GM12878 (cell line): ENCODE measurements around the gene FAF1. TPM values are rescaled to one million over a fixed set of nuclear protein-coding genes. Genes with fewer than 3 reads are reported as not detected.

Source experiments
- ATAC-seq: fragments of 200-7000 bp; cut with Tn5 transposase; 3 replicates; pipeline ENCODE4 v1.9.1; 2020; ENCODE audit warnings: mild to moderate bottlenecking, moderate library complexity
- BruUV-seq: library from RNA; stranded (reverse); fragments of 400-500 nt; replicated peaks from 2 replicates; lab custom pipeline; 2021; lab: Mats Ljungman, UMichigan
- CTCF ChIA-PET: fragments of 300-600 bp; sonication (Branson Sonifier 250); formaldehyde crosslinking; extraction: SDS; loops from one replicate; lab custom pipeline; 2021; ENCODE audit warnings: inconsistent platforms; lab: Yijun Ruan, JAX
- POLR2A ChIA-PET: fragments of 350-600 bp; formaldehyde crosslinking; extraction: SDS; loops from one replicate; lab custom pipeline; 2021; ENCODE audit warnings: inconsistent platforms; lab: Charles Lee
- RAD21 ChIA-PET: fragments of 300-600 bp; sonication (Branson Sonifier 250); formaldehyde crosslinking; loops from one replicate; lab custom pipeline; 2023; ENCODE audit warnings: antibody characterized with exemption; ENCODE audit not compliant: unreplicated experiment; lab: Charles Lee
- SMC1A ChIA-PET: fragments of 300-600 bp; sonication (Branson Sonifier 250); formaldehyde crosslinking; loops from one replicate; lab custom pipeline; 2023; ENCODE audit not compliant: unreplicated experiment, uncharacterized antibody; lab: Charles Lee
- DNase-seq: peaks from one replicate; pipeline ENCODE4 v3.0.0-alpha.2; 2011; ENCODE audit warnings: low read depth, low spot score
- FAIRE-seq: peaks from 3 replicates; lab custom pipeline; 2011; peaks lifted over from hg19 to GRCh38; lab: Jason Lieb, UNC
- H2AFZ ChIP-seq: 2 replicates; pipeline ENCODE4 v1.6.0; 2011; ENCODE audit warnings: low read depth, low read length, control low read depth; ENCODE audit not compliant: control insufficient read depth
- H3K27ac ChIP-seq: 2 replicates; pipeline ENCODE4 v1.5.1; 2011; ENCODE audit warnings: control low read depth; ENCODE audit not compliant: control insufficient read depth, insufficient read depth
- H3K27me3 ChIP-seq, 2 experiments: replicated peaks in 1 of 2; 2 replicates each; pipeline versions ENCODE4 v1.6.0 to v1.6.1; 2011; ENCODE audit warnings: low read length in 1 of 2; ENCODE audit not compliant: control insufficient read depth in 2 of 2, insufficient read depth in 2 of 2
- H3K36me3 ChIP-seq, 2 experiments: 2 replicates each; pipeline ENCODE4 v1.5.1; 2011; ENCODE audit warnings: low read length in 1 of 2; ENCODE audit not compliant: control insufficient read depth in 2 of 2, insufficient read depth in 2 of 2
- H3K4me1 ChIP-seq: 2 replicates; pipeline ENCODE4 v1.6.1; 2011; ENCODE audit warnings: mild to moderate bottlenecking, low read length, moderate library complexity, mixed read lengths; ENCODE audit not compliant: control insufficient read depth, insufficient read depth
- H3K4me2 ChIP-seq: 2 replicates; pipeline ENCODE4 v1.6.0; 2011; ENCODE audit warnings: control low read depth; ENCODE audit not compliant: control insufficient read depth, insufficient read depth
- H3K4me3 ChIP-seq: fragments of 200-600 bp; sonication (generic); 2 replicates; pipeline ENCODE4 v1.5.1; 2016
- H3K79me2 ChIP-seq: 2 replicates; pipeline ENCODE4 v1.6.0; 2011; ENCODE audit warnings: low read length; ENCODE audit not compliant: control insufficient read depth, insufficient read depth
- H3K9ac ChIP-seq: 2 replicates; pipeline ENCODE4 v1.8.0; 2011; ENCODE audit warnings: low read length, control low read depth, mixed read lengths; ENCODE audit not compliant: control insufficient read depth, insufficient read depth
- H3K9me3 ChIP-seq: replicated peaks from 3 replicates; pipeline ENCODE4 v1.5.1; 2011; ENCODE audit warnings: mild to moderate bottlenecking, low read length; ENCODE audit not compliant: control insufficient read depth, insufficient read depth
- H4K20me1 ChIP-seq: 2 replicates; pipeline ENCODE4 v1.6.0; 2011; ENCODE audit not compliant: control insufficient read depth, insufficient read depth
- ASH2L ChIP-seq: fragments of 300-600, 200-600 bp; sonication (generic); IDR thresholded peaks from 2 replicates; pipeline ENCODE4 v1.6.1; 2017; ENCODE audit warnings: low read depth, mild to moderate bottlenecking, borderline replicate concordance
- BACH1 ChIP-seq: fragments of 450-650 bp; IDR thresholded peaks from 2 replicates; pipeline ENCODE4 v1.6.1; 2017; ENCODE audit warnings: mild to moderate bottlenecking, borderline replicate concordance
- BCL11A ChIP-seq: IDR thresholded peaks from 2 replicates; pipeline ENCODE4 v1.6.1; 2011; ENCODE audit warnings: low read depth, low read length
- CREM ChIP-seq: IDR thresholded peaks from 2 replicates; pipeline ENCODE4 v1.6.1; 2014; ENCODE audit warnings: antibody characterized with exemption, low read depth
- FOS ChIP-seq: IDR thresholded peaks from 3 replicates; pipeline ENCODE4 v1.6.1; 2011; ENCODE audit warnings: borderline replicate concordance; ENCODE audit not compliant: insufficient read length; ENCODE audit errors: extremely low read depth
- FOXK2 ChIP-seq: fragments of 450-650 bp; IDR thresholded peaks from 2 replicates; pipeline ENCODE4 v1.6.1; 2017; ENCODE audit warnings: mild to moderate bottlenecking, moderate library complexity
- KLF5 ChIP-seq: fragments of 450-650 bp; IDR thresholded peaks from 2 replicates; pipeline ENCODE4 v1.6.1; 2014; ENCODE audit warnings: mild to moderate bottlenecking; ENCODE audit not compliant: partially characterized antibody
- MTA2 ChIP-seq: fragments of 450-650 bp; IDR thresholded peaks from 2 replicates; pipeline ENCODE4 v1.6.1; 2016; ENCODE audit warnings: low read depth, mild to moderate bottlenecking, moderate library complexity
- NFYB ChIP-seq: IDR thresholded peaks from 2 replicates; pipeline ENCODE4 v1.6.1; 2011; ENCODE audit warnings: low read depth, mild to moderate bottlenecking, low read length, improper control_type of control experiment, moderate library complexity; ENCODE audit not compliant: insufficient read depth
- RBBP5 ChIP-seq: fragments of 200-600 bp; sonication (generic); conservative IDR thresholded peaks from 2 replicates; pipeline ENCODE4 v1.6.1; 2016
- RCOR1 ChIP-seq: conservative IDR thresholded peaks from 2 replicates; pipeline ENCODE4 v1.6.1; 2012; ENCODE audit warnings: low read depth, low read length, improper control_type of control experiment
- SRF ChIP-seq, 2 experiments: IDR thresholded peaks; 2 replicates each; pipeline ENCODE4 v1.6.1; 2011; ENCODE audit warnings: low read depth in 2 of 2, low read length in 2 of 2, mild to moderate bottlenecking in 1 of 2, moderate library complexity in 1 of 2
- TARDBP ChIP-seq: IDR thresholded peaks from 2 replicates; pipeline ENCODE4 v1.6.1; 2016; ENCODE audit warnings: borderline replicate concordance
- ZNF207 ChIP-seq: fragments of 450-650 bp; IDR thresholded peaks from 2 replicates; pipeline ENCODE4 v1.6.1; 2014; ENCODE audit warnings: antibody characterized with exemption, mild to moderate bottlenecking, borderline replicate concordance
- ZNF217 ChIP-seq: fragments of 450-650 bp; IDR thresholded peaks from 2 replicates; pipeline ENCODE4 v1.6.1; 2017; ENCODE audit warnings: antibody characterized with exemption, mild to moderate bottlenecking
- ZNF384 ChIP-seq: IDR thresholded peaks from 2 replicates; pipeline ENCODE4 v1.6.1; 2012; ENCODE audit warnings: low read depth, mild to moderate bottlenecking, low read length, improper control_type of control experiment, borderline replicate concordance
- ZZZ3 ChIP-seq: IDR thresholded peaks from 2 replicates; pipeline ENCODE4 v1.6.1; 2011; ENCODE audit warnings: low read depth; ENCODE audit not compliant: control insufficient read depth, insufficient read length
- WGBS: methylation state at CpG from one replicate; pipeline ENCODE4 v1.1.6; 2016; ENCODE audit warnings: low lambda C conversion rate; ENCODE audit not compliant: insufficient replicate concordance, insufficient coverage; ENCODE audit errors: missing lambda C conversion rate; 5-methylcytosine and 5-hydroxymethylcytosine counted together
- in situ Hi-C: fragments of 300-500 bp; cut with MboI; formaldehyde crosslinking; loops from 9 replicates; pipeline ENCODE4 v1.14.3; 2018; ENCODE audit warnings: mixed read lengths
- intact Hi-C: fragments of 100-400 bp; cut with micrococcal nuclease; formaldehyde crosslinking; loops from one replicate; pipeline ENCODE4 v1.14.2; 2022; ENCODE audit not compliant: unreplicated experiment
- polyA plus RNA-seq, 11 experiments: library from polyadenylated mRNA; depleted of rRNA in 4 of 11; unstranded in 6 of 11; stranded (reverse) in 5 of 11; fragments of >200 nt; fragmentation: Nextera tagmentation in 4 of 11; fragmentation: Illumina TruSeq in 1 of 11; extraction: Ambion mirVana in 4 of 11; extraction: Trizol in 1 of 11; gene quantifications; 1 replicate in 1 of 11; 2 replicates in 10 of 11; pipeline versions ENCODE4 v1.2.1 to v1.2.3, GENCODE V29; 2011 to 2016; ENCODE audit warnings: inconsistent platforms in 2 of 11, missing spikeins in 2 of 11, low read depth in 1 of 11
- total RNA-seq, 4 experiments: library from RNA; depleted of rRNA in 3 of 4; stranded (reverse); fragments of >200 nt in 3 of 4; fragmentation: Illumina TruSeq in 1 of 4; extraction: Trizol in 1 of 4; gene quantifications; 2 replicates each; pipeline versions ENCODE4 v1.2.1 to v1.2.3, GENCODE V29; 2013 to 2021
- TF ChIP-seq, protein P1 (sequence below): fragments of 450-650 bp; IDR thresholded peaks from 2 replicates; pipeline ENCODE4 v1.6.1; 2017; ENCODE audit warnings: antibody characterized with exemption, mild to moderate bottlenecking, moderate library complexity
- TF ChIP-seq, protein P2 (sequence below): fragments of 450-650 bp; IDR thresholded peaks from 2 replicates; pipeline ENCODE4 v1.6.1; 2017; ENCODE audit warnings: low read depth, mild to moderate bottlenecking, moderate library complexity
- TF ChIP-seq, protein P3 (sequence below): fragments of 450-650 bp; IDR thresholded peaks from 2 replicates; pipeline ENCODE4 v1.6.1; 2018; ENCODE audit warnings: mild to moderate bottlenecking, low read depth, moderate library complexity; ENCODE audit not compliant: partially characterized antibody

The FAF1 gene
- total and polyA plus RNA-seq, 10 of the 15 experiments (the other 5 are each of a cell fraction or from before 2014, with no cell fraction given) = 8.6 to 54.5 (median 23.7) TPM

DNA sequence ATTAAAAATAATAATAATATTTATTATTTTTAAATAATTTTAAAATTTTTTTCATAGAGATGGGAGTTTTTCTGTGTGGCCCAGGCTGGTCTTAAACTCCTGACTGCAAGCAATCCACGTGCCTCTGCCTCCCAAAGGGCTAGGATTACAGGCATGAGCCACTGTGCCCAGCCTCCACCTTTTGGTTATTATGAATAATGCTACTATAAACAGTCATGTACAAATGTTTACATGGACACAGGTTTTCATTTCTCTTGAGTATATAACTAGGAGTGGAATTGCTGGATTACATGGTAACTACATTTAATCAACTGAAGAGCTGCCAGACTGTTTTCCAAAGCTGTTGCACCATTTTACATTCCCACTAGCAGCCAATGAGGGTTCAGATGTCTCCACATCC is 433.6 kb downstream of the FAF1 start:
- no peak for ATAC-seq
- H2AFZ ChIP-seq = no peak overlapping the region
- SMC1A ChIA-PET = interaction anchor here (1.4 kb wide), 1 partner anchor 47 kb away, joined by 3 read pairs; no protein-coding TSS in a partner anchor
- no peak overlapping the region for H3K4me3 ChIP-seq
- in situ Hi-C loops (no loop called here), intact Hi-C loops (no loop called here)
- TF ChIP-seq BACH1 (no peak), KLF5 (no peak), BCL11A (no peak), RBBP5 (no peak), ZNF384 (no peak), FOXK2 (no peak), RCOR1 (no peak), ZZZ3 (no peak), FOS (no peak), ZNF207 (no peak), TARDBP (no peak), ZNF217 (no peak), SRF (IDR thresholded peaks at IDR 0.05; ENCODE audit: low read depth in 2 of 2, low read length in 2 of 2) (no peak), ASH2L (no peak), CREM (no peak), MTA2 (no peak), NFYB (no peak)
- TF ChIP-seq, protein P1, sequence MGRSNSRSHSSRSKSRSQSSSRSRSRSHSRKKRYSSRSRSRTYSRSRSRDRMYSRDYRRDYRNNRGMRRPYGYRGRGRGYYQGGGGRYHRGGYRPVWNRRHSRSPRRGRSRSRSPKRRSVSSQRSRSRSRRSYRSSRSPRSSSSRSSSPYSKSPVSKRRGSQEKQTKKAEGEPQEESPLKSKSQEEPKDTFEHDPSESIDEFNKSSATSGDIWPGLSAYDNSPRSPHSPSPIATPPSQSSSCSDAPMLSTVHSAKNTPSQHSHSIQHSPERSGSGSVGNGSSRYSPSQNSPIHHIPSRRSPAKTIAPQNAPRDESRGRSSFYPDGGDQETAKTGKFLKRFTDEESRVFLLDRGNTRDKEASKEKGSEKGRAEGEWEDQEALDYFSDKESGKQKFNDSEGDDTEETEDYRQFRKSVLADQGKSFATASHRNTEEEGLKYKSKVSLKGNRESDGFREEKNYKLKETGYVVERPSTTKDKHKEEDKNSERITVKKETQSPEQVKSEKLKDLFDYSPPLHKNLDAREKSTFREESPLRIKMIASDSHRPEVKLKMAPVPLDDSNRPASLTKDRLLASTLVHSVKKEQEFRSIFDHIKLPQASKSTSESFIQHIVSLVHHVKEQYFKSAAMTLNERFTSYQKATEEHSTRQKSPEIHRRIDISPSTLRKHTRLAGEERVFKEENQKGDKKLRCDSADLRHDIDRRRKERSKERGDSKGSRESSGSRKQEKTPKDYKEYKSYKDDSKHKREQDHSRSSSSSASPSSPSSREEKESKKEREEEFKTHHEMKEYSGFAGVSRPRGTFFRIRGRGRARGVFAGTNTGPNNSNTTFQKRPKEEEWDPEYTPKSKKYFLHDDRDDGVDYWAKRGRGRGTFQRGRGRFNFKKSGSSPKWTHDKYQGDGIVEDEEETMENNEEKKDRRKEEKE = no peak
- TF ChIP-seq, protein P2, sequence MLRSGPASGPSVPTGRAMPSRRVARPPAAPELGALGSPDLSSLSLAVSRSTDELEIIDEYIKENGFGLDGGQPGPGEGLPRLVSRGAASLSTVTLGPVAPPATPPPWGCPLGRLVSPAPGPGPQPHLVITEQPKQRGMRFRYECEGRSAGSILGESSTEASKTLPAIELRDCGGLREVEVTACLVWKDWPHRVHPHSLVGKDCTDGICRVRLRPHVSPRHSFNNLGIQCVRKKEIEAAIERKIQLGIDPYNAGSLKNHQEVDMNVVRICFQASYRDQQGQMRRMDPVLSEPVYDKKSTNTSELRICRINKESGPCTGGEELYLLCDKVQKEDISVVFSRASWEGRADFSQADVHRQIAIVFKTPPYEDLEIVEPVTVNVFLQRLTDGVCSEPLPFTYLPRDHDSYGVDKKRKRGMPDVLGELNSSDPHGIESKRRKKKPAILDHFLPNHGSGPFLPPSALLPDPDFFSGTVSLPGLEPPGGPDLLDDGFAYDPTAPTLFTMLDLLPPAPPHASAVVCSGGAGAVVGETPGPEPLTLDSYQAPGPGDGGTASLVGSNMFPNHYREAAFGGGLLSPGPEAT = no peak
- TF ChIP-seq, protein P3, sequence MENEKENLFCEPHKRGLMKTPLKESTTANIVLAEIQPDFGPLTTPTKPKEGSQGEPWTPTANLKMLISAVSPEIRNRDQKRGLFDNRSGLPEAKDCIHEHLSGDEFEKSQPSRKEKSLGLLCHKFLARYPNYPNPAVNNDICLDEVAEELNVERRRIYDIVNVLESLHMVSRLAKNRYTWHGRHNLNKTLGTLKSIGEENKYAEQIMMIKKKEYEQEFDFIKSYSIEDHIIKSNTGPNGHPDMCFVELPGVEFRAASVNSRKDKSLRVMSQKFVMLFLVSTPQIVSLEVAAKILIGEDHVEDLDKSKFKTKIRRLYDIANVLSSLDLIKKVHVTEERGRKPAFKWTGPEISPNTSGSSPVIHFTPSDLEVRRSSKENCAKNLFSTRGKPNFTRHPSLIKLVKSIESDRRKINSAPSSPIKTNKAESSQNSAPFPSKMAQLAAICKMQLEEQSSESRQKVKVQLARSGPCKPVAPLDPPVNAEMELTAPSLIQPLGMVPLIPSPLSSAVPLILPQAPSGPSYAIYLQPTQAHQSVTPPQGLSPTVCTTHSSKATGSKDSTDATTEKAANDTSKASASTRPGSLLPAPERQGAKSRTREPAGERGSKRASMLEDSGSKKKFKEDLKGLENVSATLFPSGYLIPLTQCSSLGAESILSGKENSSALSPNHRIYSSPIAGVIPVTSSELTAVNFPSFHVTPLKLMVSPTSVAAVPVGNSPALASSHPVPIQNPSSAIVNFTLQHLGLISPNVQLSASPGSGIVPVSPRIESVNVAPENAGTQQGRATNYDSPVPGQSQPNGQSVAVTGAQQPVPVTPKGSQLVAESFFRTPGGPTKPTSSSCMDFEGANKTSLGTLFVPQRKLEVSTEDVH = no peak
- H3K9ac ChIP-seq = no peak overlapping the region
- no peaks in the 10 kb centered on the region for H3K79me2 ChIP-seq
- H3K4me2 ChIP-seq = no peak overlapping the region
- no peak for DNase-seq
- FAIRE-seq = no peak
- WGBS = 100% methylated on average over 1 of the region's 1 CpG
- no peaks in the 10 kb centered on the region for H4K20me1 ChIP-seq
- no peaks in the 10 kb centered on the region for H3K4me1 ChIP-seq
- H3K9me3 ChIP-seq = no peaks in the 10 kb centered on the region; the same call in 1 of the 3 replicates
- POLR2A ChIA-PET = no interaction called here
- RAD21 ChIA-PET = no interaction called here
- CTCF ChIA-PET = no interaction called here
- no peaks in the 10 kb centered on the region for H3K36me3 ChIP-seq
- H3K27me3 ChIP-seq = no peaks in the 10 kb centered on the region
- no peak overlapping the region for H3K27ac ChIP-seq
- BruUV-seq = no TSS peak
